GM13976 (cell line): ENCODE measurements around the gene ATRX.
A peak's percentile ranks its signal among the peaks of the same experiment; 100 is the strongest.

Source experiments
- DNase-seq: peaks from one replicate; pipeline ENCODE4 v3.0.0; 2012; ENCODE audit warnings: low spot score
- in situ Hi-C: fragments of 300-500 bp; cut with MboI; formaldehyde crosslinking; loops from one replicate; pipeline ENCODE4 v1.12.0; 2022; ENCODE audit warnings: low sequenced_read_pairs, mixed read lengths, inconsistent platforms; ENCODE audit not compliant: unreplicated experiment
- TF ChIP-seq, protein P1 (sequence below): IDR thresholded peaks from 2 replicates; pipeline ENCODE4 v1.5.1; 2012; ENCODE audit warnings: borderline replicate concordance, mild to moderate bottlenecking; ENCODE audit not compliant: insufficient read depth; ENCODE audit errors: extremely low read depth, missing control alignments, control extremely low read depth

The ATRX gene

DNA sequence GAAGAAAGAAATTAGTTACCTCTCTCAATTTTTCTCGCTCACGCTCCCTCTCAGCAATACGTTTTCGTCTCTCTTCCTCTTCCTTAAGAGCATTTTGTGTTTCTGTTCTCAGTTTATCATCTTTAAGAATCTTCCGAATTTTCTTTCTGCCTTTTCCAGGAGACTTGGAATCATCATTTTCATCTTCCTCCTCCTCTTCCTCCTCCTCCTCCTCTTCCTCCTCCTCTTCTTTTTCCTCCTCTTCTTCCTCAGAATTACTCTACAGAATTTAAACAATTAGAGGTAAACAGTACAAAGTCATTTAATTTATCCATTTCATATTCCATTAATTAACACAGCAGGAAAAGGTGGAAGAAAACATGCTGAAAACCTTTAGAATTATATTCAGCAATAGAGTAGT, 133.9 kb downstream of the ATRX start:
- no peak for DNase-seq
- TF ChIP-seq, protein P1, sequence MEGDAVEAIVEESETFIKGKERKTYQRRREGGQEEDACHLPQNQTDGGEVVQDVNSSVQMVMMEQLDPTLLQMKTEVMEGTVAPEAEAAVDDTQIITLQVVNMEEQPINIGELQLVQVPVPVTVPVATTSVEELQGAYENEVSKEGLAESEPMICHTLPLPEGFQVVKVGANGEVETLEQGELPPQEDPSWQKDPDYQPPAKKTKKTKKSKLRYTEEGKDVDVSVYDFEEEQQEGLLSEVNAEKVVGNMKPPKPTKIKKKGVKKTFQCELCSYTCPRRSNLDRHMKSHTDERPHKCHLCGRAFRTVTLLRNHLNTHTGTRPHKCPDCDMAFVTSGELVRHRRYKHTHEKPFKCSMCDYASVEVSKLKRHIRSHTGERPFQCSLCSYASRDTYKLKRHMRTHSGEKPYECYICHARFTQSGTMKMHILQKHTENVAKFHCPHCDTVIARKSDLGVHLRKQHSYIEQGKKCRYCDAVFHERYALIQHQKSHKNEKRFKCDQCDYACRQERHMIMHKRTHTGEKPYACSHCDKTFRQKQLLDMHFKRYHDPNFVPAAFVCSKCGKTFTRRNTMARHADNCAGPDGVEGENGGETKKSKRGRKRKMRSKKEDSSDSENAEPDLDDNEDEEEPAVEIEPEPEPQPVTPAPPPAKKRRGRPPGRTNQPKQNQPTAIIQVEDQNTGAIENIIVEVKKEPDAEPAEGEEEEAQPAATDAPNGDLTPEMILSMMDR: no peak
- in situ Hi-C loops: no loop called here

DNA sequence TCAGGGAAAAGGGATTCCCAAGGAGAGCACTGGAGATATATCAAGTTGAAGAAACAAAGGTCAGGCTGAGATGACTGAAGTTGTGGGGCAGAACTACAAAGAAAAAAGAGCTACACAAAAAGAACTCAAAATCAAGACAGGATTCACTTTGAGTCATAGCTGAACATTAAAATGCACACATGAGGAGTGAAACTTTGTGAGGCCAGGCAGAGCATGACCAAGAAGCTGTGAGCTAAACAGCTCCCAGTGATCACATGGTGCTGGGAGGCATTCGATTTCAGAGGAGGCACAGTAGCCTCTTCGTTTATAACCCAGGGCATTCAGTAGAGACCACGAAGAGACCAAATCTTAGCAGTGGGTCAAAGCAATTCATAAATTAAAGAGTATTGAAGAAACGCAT, 145.3 kb downstream of the ATRX start:
- DNase-seq: peak; percentile 21
- TF ChIP-seq, protein P1: no peak
- in situ Hi-C loops: no loop called here

- in situ Hi-C loops: no loop called here
- no peak for DNase-seq
- TF ChIP-seq, protein P1: no peak
Measured at GRCh38 chrX:77639820-77640219, 146.2 kb downstream of the ATRX start.

GRCh38 chrX:77638397-77638796, 147.6 kb downstream of the ATRX start:
- DNase-seq: no peak
- in situ Hi-C loops: no loop called here
- TF ChIP-seq, protein P1: no peak

DNA sequence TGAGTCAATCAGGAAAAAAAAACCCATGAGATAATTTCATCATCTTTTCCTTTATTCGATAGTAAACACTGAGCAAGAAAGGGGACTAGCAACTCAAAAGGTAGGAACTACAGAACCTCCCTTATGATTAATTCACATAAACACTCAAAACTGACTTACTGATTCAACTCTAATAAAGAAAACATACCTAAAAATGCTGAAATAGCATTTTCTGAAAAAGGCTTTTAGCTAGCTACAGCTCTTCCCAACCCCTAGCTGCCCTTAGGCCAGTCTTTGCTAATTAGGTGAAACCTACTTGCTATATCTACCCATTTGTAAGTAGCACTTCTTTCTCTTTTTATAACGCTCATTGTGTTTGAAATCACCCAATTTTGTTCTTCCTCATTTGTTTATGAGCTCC, 150.6 kb downstream of the ATRX start:
- TF ChIP-seq, protein P1: no peak
- DNase-seq: no peak
- in situ Hi-C loops: no loop called here

DNA sequence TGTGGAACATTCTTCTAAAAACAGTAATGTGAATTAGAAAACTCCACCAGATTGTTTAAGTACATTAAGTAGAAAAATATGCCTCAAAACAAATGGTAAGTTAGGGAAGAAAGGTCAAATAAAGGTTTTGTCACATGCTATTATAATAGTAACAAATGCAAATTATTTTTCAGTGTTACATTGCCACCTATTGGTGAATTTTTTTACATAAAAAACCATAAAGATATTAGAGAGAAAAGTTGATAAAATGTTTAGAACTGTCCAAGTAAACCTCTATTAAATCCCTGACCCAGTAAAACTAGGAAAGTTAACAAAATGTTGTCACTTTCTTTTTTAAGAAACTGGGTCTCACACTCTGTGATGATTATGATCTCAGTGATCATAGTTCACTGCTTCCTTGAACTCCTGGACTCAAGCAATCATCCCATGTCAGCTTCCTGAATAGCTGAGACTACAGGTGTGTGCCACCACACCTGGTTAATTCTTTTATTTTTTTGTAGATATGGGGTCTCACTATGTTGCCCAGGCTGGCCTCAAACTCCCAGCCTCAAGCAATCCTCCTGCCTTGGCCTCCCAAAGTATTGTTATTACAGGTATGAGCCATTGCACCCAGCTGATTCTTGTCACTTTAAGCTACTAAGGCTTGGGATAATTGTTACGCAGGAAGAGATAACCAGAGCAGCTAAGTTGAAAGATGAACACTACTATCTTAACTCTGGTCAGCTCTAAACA, 157.6 kb downstream of the ATRX start:
- TF ChIP-seq, protein P1: no peak
- in situ Hi-C loops: no loop called here

More for the DNA sequence above, 157.6 kb downstream of the ATRX start:
- DNase-seq: no peak
